T-helper 9 cell (primary cell): ENCODE results near the gene C4BPA.

Experiments used
- DNase-seq: peaks from one replicate; pipeline ENCODE4 v3.0.0-alpha.2; 2020

The C4BPA gene

GRCh38 chr1:207128336-207128921, 24.4 kb downstream of the C4BPA start:
- no peak for DNase-seq

DNA sequence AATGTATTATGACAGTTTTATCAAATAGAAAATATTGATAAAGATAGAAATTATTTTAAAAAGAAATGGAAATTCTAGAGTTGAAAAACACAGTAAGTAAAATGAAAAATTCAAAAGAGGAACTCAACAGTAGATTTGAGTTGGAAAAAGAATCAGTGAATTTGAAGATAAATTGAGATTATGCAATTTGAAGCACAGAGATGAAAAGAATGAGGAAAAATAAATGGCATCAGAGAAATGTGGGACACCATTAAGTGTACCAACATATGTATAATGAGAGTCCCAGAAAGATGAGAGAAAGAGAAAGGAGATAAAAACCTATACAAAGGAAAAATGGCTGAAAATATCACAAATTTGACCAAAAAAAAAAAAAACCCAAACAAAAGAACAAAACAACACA, 25.0 kb downstream of the C4BPA start:
- no peak for DNase-seq

DNA sequence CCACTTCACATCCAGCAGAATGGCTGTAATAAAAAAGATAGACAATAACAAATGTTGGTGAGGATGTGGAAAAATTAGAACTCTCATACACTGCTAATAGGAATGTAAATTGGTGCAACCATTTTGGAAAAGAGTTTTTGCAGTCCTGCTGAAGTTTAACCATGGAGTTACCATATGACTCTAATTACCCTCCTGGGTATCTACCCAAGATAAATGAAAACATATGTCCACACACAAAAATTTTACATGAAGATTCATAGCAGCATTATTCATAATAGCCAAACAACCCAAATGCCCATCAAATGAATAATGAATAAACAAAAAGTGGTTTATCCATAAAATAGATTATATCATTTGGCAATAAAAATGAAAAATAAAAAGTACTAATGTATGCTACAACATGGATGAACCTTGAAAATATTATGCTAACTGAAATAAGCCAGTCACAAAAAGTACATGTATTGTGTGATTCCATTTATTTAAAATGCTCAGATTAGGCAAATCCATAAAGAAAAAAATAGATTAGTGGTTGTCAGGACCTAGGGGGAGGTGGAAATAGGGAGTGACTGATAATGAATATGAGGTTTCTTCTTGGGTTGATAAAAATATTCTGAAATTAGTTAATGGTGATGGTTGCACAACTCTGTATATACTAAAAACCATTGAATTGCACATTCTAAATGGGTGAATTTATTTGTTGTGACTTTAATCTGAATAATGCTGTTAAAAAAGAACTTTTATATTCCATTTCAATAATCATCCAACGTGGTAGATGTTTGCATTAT, 26.4 kb downstream of the C4BPA start:
- no peak for DNase-seq

DNA sequence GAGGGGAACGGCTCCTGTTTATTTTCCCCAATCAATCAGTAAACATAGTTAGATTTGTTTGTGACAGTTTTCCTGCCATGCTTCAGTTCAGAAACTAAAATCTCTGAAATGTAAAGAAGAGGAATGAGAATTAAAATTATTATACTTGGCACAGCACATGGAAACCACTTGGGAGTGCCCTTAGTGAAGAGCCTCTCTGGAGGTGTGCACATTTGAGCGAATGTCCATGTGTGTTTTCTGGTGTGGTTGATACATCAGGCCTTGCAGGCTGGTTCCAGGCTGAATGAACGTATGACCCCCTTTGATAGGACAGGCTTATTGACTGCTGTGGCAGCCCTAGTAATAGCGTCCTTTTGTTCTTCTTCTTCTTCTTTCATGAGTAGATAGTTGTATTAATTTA, 27.1 kb downstream of the C4BPA start:
- no peak for DNase-seq

DNA sequence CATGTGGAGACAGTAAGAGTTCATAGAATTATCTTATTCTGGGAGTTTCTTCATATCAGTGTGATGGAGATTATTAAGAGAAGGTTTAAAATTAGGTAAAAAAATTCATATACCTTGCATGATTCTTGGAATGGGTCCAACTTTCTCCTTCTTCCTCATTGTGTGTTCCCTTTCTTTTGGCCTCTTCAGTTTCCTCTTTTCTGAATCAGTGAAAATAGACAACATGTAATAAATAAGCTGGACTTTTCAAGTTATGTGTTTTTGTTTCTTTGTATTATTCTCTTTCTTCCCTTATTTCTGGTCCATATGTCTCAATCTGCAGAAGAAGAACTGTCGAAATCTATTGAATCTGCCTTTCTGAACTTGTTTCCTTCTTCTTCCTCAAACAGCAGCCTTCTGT, 30.5 kb downstream of the C4BPA start:
- DNase-seq, result no peak

GRCh38 chr1:207139616-207140015, 35.6 kb downstream of the C4BPA start:
- no peak for DNase-seq

DNA sequence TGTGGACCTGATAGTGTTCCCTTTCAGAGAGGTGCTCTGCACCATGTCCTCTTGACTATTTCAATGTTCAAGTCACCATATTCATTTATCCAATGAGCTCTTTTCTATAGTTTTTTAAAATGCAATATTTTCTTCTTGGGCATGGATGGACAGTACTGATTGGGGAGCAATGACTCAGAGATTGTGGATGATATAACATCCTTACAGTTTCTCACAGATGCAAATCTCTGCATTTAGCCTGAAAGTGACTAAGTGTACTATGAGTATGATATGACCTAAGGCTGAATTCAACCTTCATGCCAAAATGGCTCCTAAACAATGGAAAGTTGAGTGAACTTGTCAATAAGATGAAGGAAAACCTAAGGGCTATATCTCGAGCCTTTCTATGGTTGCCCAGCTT, 36.5 kb downstream of the C4BPA start:
- DNase-seq, result no peak

- no peak for DNase-seq
Measured at GRCh38 chr1:207145401-207146058, 41.5 kb downstream of the C4BPA start.

DNA sequence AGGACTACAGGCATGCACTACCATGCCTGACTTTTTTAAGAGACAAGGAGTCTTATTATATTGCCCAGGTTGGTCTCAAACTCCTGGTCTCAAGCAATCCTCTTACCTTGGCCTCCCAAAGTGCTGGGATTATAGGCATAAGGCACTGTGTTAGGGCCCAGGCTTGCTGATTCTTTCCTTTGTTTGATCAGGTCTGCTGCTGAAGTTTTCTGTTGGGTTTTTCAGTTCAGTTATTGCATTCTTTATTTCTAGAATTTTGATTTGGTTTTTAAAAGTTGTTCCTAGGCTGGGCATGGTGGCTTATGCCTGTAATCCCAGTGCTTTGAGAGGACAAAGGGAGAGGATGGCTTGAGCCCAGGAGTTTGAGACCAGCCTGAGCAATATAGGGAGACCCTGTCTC, 47.9 kb downstream of the C4BPA start:
- no peak for DNase-seq

GRCh38 chr1:207152792-207153468, 48.9 kb downstream of the C4BPA start:
- DNase-seq, result no peak

DNA sequence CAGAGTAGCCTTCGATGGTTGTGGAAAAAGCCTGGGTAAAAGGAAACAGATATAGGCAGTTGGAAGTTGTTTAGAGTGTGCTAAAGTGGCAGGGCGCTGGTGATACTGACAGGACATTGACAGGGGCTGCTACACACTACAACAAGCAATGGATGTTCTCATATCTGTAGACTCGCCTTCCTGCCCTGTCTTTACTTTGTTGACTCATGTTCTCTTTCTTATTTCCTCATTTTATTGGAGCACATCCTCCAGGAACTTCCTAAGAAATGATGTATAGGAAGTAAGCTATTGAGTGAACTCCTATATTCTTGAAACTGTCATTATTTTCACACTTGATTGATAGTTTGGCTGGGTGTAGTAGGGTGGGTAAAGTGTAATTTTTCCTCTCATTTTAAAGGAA, 51.0 kb downstream of the C4BPA start:
- DNase-seq, result no peak

DNA sequence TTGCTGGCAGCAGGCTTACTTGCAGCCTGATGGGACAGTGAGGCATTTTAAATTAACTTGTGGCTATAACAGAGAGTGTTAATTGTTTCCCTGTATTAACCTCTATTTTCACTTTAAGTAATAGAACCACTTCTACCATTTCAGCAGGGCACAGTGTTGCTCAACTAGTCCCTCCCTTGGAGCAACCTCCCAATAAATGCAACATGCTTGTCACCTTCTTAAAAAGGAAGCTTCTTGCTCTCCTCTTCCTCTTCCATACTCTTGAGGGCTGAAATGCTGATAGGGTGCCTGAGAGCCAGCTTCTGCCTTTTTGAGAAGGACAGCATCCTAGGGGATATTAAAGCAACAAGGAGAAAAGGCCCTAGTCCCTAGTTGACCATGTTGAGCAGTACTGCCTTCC, 52.1 kb downstream of the C4BPA start:
- DNase-seq, result no peak

DNA sequence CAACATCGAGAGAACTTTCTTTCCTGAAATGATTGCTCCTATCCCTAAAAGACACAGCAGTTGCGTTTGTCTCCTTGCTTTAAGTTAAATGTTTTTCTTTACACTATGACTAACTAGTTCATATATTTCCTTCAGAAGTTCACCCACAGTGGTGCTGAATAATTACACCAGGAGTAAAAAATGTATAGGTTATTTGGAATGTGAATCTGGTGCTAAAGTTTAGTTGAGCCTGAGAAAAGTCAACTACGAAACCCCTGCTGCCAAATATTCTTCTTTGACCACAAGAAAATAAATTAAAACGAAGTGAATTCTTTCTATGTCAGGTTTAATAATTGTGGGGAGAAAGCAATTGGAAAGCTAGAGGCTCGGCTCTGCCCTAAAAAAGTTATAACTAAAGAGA, 52.8 kb downstream of the C4BPA start:
- no peak for DNase-seq

DNA sequence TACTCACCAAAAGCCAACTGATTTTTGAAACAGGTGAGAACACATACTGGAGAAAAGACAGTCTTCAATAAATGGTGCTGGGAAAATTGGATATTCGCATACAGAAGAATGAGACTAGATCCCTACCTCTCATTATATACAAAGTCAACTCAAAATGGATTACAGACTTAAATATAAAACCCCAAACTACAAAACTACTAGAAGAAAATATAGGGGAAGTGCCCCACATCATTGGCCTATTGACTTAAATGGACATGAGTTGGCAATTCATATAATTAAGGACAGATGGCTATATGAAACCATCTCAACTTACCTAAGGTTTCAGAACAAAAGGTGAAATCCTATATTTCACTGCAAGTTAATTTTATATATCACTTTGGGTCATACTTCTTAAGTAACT, 60.1 kb downstream of the C4BPA start:
- DNase-seq, result no peak

DNA sequence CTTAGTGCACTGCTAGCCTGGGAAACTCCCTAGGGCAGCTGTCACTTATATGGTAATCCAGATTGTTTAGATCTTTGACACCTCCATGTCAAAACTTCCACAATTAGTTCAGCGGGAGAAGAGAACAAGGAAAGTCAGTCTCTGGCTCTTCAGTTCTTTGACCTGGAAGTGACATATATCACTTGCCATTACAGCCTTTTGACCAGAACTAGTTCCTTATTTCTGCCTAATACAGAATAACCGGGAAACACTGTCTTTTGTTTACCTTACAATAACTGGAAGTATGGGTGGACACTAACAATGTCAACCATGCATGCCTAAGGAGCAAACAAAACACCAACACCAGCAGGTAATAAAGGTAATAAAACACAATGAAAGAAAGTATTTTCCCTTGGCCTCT, 68.3 kb downstream of the C4BPA start:
- no peak for DNase-seq

- DNase-seq, result no peak
Measured at GRCh38 chr1:207172885-207173284, 68.9 kb downstream of the C4BPA start.

- no peak for DNase-seq
Measured at GRCh38 chr1:207173396-207173795, 69.4 kb downstream of the C4BPA start.

GRCh38 chr1:207174913-207175312, 70.9 kb downstream of the C4BPA start:
- DNase-seq, result no peak

GRCh38 chr1:207179036-207179435, 75.0 kb downstream of the C4BPA start:
- no peak for DNase-seq

DNA sequence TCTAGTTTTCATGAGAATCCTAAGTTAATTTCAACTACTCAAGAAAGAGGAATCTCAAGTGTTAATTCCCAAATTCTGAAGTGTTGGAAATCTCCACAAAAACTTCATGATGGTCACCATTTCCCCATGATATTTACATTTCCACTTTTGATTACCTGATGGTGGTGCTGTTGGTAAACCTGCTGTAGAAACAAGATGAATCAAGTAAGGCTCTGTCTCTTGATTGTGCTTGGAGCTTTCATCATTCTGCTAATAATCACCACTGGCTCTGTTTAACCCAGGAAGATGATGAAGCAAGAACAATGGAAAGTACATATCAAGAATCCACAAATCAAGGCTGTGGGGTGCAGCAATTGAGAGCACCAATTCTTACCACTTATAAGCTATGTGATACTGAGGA, 77.8 kb downstream of the C4BPA start:
- no peak for DNase-seq

DNA sequence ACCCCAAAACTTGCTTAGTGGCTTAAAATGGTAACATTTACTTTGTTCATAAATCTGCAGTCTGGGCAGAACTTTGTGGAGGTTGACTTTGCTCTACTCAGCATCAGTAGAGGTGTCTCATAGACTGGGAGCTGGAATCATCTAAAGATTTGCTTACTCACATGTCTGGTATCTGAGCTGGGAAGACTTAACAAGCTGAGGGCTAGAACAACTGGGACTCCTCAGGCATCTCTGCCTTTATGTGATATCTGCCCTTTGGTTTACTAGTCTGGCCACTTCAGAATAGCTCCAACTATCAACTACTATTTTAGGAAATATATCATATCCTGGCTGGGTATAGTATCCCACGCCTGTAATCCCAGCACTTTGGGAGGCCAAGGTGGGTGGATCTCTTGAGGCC, 82.5 kb downstream of the C4BPA start:
- no peak for DNase-seq

DNA sequence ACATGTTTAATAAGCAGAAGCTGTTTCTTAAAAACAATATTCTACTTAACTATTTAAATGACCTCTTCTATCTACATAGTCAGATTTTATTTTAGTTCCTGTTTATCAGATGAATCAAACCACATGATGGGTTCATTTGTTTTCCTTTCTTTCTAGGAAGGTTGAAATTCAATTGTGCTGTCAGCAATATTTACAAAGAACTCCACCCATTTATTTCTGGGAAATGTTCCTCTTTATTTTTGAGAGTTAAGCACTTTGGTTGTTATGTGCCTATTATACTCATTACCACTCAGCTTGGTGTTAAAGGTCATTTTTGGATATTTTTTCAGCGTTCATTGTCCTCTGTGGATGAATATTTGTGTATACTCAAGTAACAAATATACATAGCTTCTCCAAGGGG, 84.9 kb downstream of the C4BPA start:
- no peak for DNase-seq

DNA sequence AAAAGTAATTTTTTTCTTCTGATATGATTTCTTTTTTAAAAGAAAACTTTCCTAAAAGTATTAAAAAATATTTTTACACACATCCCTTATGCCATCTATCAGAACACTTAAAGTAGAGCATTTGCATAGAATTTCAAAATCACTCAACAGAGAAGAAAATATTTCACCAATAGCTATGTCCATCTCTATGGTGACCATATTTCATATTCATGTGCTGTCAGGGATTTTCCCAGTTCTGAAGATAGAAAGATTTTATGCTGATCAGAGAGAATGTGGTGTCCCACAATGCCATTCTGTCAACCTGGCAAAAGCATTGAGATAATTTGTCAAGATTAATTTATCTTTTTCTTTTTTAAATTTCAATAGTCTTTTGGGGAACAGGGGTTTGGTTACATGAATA, 87.0 kb downstream of the C4BPA start:
- DNase-seq, result no peak

GRCh38 chr1:207191776-207192175, 87.7 kb downstream of the C4BPA start:
- no peak for DNase-seq
